Activated naive CD8-positive, alpha-beta T cell treated with anti-CD3 and anti-CD28 coated beads for 36 hours (primary cell): ENCODE data around the gene UNC13B. TPM values are rescaled to one million over a fixed set of nuclear protein-coding genes. Genes with fewer than 3 reads are reported as not detected.

Experiments
- DNase-seq: peaks from one replicate; pipeline ENCODE4 v3.0.0; 2021
- H3K27ac Mint-ChIP-seq: one replicate; pipeline ENCODE4 v1.8.0; 2022; ENCODE audit warnings: mild to moderate bottlenecking, moderate library complexity, mixed read lengths
- H3K27me3 Mint-ChIP-seq: one replicate; pipeline ENCODE4 v1.8.0; 2022; ENCODE audit warnings: mild to moderate bottlenecking, mixed read lengths
- H3K36me3 Mint-ChIP-seq: one replicate; pipeline ENCODE4 v1.8.0; 2021; ENCODE audit warnings: mild to moderate bottlenecking, mixed read lengths
- H3K4me1 Mint-ChIP-seq: one replicate; pipeline ENCODE4 v1.8.0; 2021; ENCODE audit warnings: mixed read lengths
- H3K4me3 Mint-ChIP-seq: one replicate; pipeline ENCODE4 v1.8.0; 2022; ENCODE audit warnings: mild to moderate bottlenecking, moderate library complexity, mixed read lengths
- H3K9me3 Mint-ChIP-seq: one replicate; pipeline ENCODE4 v1.8.0; 2022; ENCODE audit warnings: mixed read lengths
- total RNA-seq, 2 experiments: library from RNA; stranded (reverse); gene quantifications; one replicate each; pipeline ENCODE4 v1.2.3, GENCODE V29; 2021

Gene UNC13B
- total RNA-seq, 2 experiments from 2014 or later, result 2.5 to 3.7 TPM

- no peak for DNase-seq
- peaks cover 6% of the 10 kb centered on the region for H3K36me3 Mint-ChIP-seq
- peaks cover 37% of the 10 kb centered on the region for H3K27me3 Mint-ChIP-seq
- H3K27ac Mint-ChIP-seq, result no peak overlapping the region
- H3K4me1 Mint-ChIP-seq, result peaks cover 14% of the 10 kb centered on the region
- H3K9me3 Mint-ChIP-seq, result peaks cover 4% of the 10 kb centered on the region
- no peak overlapping the region for H3K4me3 Mint-ChIP-seq
These were observed 108.1 kb downstream of the UNC13B start for GRCh38 chr9:35269919-35270318.

GRCh38 chr9:35271637-35272036, 109.8 kb downstream of the UNC13B start:
- no peak for DNase-seq
- Mint-ChIP-seq H3K4me1 (peaks cover 28% of the 10 kb centered on the region), H3K9me3 (peaks cover 6% of the 10 kb centered on the region), H3K27ac (no peak overlapping the region), H3K27me3 (peaks cover 32% of the 10 kb centered on the region), H3K36me3 (peaks cover 8% of the 10 kb centered on the region), H3K4me3 (no peak overlapping the region)

GRCh38 chr9:35272989-35273388, 111.2 kb downstream of the UNC13B start:
- peaks cover 26% of the 10 kb centered on the region for H3K27me3 Mint-ChIP-seq
- no peak overlapping the region for H3K27ac Mint-ChIP-seq
- peaks cover 8% of the 10 kb centered on the region for H3K9me3 Mint-ChIP-seq
- peaks cover 8% of the 10 kb centered on the region for H3K36me3 Mint-ChIP-seq
- no peak for DNase-seq
- no peak overlapping the region for H3K4me3 Mint-ChIP-seq
- H3K4me1 Mint-ChIP-seq, result peaks cover 40% of the 10 kb centered on the region

GRCh38 chr9:35273591-35273990, 111.8 kb downstream of the UNC13B start:
- Mint-ChIP-seq H3K9me3 (peaks cover 10% of the 10 kb centered on the region), H3K27ac (no peak overlapping the region), H3K27me3 (peaks cover 20% of the 10 kb centered on the region), H3K36me3 (peaks cover 11% of the 10 kb centered on the region), H3K4me3 (no peak overlapping the region), H3K4me1 (peaks cover 42% of the 10 kb centered on the region)
- no peak for DNase-seq

- H3K4me1 Mint-ChIP-seq, result peaks cover 42% of the 10 kb centered on the region
- no peak overlapping the region for H3K4me3 Mint-ChIP-seq
- H3K36me3 Mint-ChIP-seq, result peaks cover 11% of the 10 kb centered on the region
- peaks cover 10% of the 10 kb centered on the region for H3K9me3 Mint-ChIP-seq
- DNase-seq, result no peak
- no peak overlapping the region for H3K27ac Mint-ChIP-seq
- H3K27me3 Mint-ChIP-seq, result peaks cover 18% of the 10 kb centered on the region
These were observed 113.2 kb downstream of the UNC13B start for GRCh38 chr9:35274993-35275392.

- Mint-ChIP-seq H3K4me1 (peaks cover 41% of the 10 kb centered on the region), H3K27ac (peak overlapping the region; percentile 70), H3K36me3 (peaks cover 11% of the 10 kb centered on the region), H3K27me3 (peaks cover 14% of the 10 kb centered on the region), H3K4me3 (no peak overlapping the region), H3K9me3 (peaks cover 10% of the 10 kb centered on the region)
- no peak for DNase-seq
These were observed 115.3 kb downstream of the UNC13B start for GRCh38 chr9:35277171-35277520.

GRCh38 chr9:35277628-35278359, 116.0 kb downstream of the UNC13B start:
- Mint-ChIP-seq H3K27ac (peak overlapping the region; percentile 31), H3K27me3 (peaks cover 14% of the 10 kb centered on the region), H3K4me1 (peaks cover 41% of the 10 kb centered on the region), H3K4me3 (no peak overlapping the region), H3K9me3 (peaks cover 10% of the 10 kb centered on the region), H3K36me3 (peaks cover 11% of the 10 kb centered on the region)
- DNase-seq, result no peak

- no peak for DNase-seq
- Mint-ChIP-seq H3K27me3 (peaks cover 19% of the 10 kb centered on the region), H3K27ac (no peak overlapping the region), H3K36me3 (peaks cover 6% of the 10 kb centered on the region), H3K4me3 (no peak overlapping the region), H3K4me1 (peaks cover 30% of the 10 kb centered on the region), H3K9me3 (peaks cover 6% of the 10 kb centered on the region)
These were observed 118.1 kb downstream of the UNC13B start for GRCh38 chr9:35279946-35280345.

- H3K27me3 Mint-ChIP-seq, result peaks cover 19% of the 10 kb centered on the region
- peaks cover 6% of the 10 kb centered on the region for H3K36me3 Mint-ChIP-seq
- no peak overlapping the region for H3K27ac Mint-ChIP-seq
- H3K4me1 Mint-ChIP-seq, result peaks cover 27% of the 10 kb centered on the region
- no peak for DNase-seq
- H3K9me3 Mint-ChIP-seq, result peaks cover 6% of the 10 kb centered on the region
- no peak overlapping the region for H3K4me3 Mint-ChIP-seq
These were observed 118.6 kb downstream of the UNC13B start for GRCh38 chr9:35280399-35280798.

- Mint-ChIP-seq H3K27me3 (peaks cover 19% of the 10 kb centered on the region), H3K36me3 (no peaks in the 10 kb centered on the region), H3K4me3 (no peak overlapping the region), H3K9me3 (no peaks in the 10 kb centered on the region), H3K4me1 (no peaks in the 10 kb centered on the region), H3K27ac (no peak overlapping the region)
- no peak for DNase-seq
These were observed 123.9 kb downstream of the UNC13B start for GRCh38 chr9:35285731-35286130.

- no peak for DNase-seq
- Mint-ChIP-seq H3K4me1 (no peaks in the 10 kb centered on the region), H3K27ac (no peak overlapping the region), H3K4me3 (no peak overlapping the region), H3K27me3 (peaks cover 15% of the 10 kb centered on the region), H3K36me3 (no peaks in the 10 kb centered on the region), H3K9me3 (no peaks in the 10 kb centered on the region)
These were observed 124.6 kb downstream of the UNC13B start for GRCh38 chr9:35286381-35286780.

GRCh38 chr9:35287987-35288632, 126.3 kb downstream of the UNC13B start:
- no peak overlapping the region for H3K4me3 Mint-ChIP-seq
- H3K36me3 Mint-ChIP-seq, result no peaks in the 10 kb centered on the region
- no peak overlapping the region for H3K27ac Mint-ChIP-seq
- no peak for DNase-seq
- no peaks in the 10 kb centered on the region for H3K9me3 Mint-ChIP-seq
- peaks cover 20% of the 10 kb centered on the region for H3K27me3 Mint-ChIP-seq
- H3K4me1 Mint-ChIP-seq, result no peaks in the 10 kb centered on the region

GRCh38 chr9:35288778-35289177, 127.0 kb downstream of the UNC13B start:
- Mint-ChIP-seq H3K4me3 (no peak overlapping the region), H3K36me3 (no peaks in the 10 kb centered on the region), H3K4me1 (no peaks in the 10 kb centered on the region), H3K27me3 (peaks cover 17% of the 10 kb centered on the region), H3K27ac (no peak overlapping the region), H3K9me3 (no peaks in the 10 kb centered on the region)
- DNase-seq, result no peak

GRCh38 chr9:35293376-35293964, 131.7 kb downstream of the UNC13B start:
- H3K27me3 Mint-ChIP-seq, result peaks cover 19% of the 10 kb centered on the region
- no peaks in the 10 kb centered on the region for H3K36me3 Mint-ChIP-seq
- H3K9me3 Mint-ChIP-seq, result no peaks in the 10 kb centered on the region
- DNase-seq, result no peak
- no peak overlapping the region for H3K4me3 Mint-ChIP-seq
- no peak overlapping the region for H3K27ac Mint-ChIP-seq
- H3K4me1 Mint-ChIP-seq, result peaks cover 4% of the 10 kb centered on the region

- DNase-seq, result no peak
- Mint-ChIP-seq H3K4me3 (no peak overlapping the region), H3K9me3 (no peaks in the 10 kb centered on the region), H3K27ac (no peak overlapping the region), H3K36me3 (no peaks in the 10 kb centered on the region), H3K4me1 (peaks cover 4% of the 10 kb centered on the region), H3K27me3 (peaks cover 19% of the 10 kb centered on the region)
These were observed 132.3 kb downstream of the UNC13B start for GRCh38 chr9:35294066-35294465.
